Measurements from ENCODE around the gene HIVEP3.

Gene HIVEP3

DNA sequence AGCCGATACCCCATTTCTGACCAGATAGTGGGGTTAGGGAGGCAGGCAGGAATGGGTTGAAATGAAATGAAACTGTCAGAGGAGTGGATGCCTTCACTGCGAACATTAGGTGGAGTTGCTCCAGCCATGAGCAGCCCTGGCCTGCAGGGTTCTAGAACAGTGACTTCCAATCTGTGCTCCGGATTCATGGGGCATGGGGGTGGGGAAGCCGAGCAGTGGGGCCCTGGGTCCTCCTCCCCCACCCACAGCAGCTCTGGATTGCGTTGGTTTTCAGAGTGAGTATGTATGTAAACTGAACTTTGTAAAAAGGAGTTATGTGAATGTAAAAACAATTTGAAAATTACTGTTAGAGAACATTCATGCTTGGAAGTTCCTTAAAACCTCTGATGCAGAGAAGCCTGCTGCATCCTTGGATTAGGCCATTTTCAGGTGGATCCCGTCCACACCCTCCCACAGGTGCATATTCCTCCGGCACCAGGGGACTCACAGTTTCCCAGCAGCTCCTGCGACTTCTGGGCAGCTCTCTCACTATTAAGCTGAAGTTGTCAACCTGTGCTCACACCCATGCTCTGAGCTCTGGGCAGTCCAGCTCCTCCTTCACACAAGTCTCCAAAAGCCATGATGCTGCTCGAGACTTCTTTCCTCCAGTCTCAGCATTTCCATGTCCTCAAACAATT, 379.8 kb downstream of the HIVEP3 start:
- no peak for DNase-seq

DNA sequence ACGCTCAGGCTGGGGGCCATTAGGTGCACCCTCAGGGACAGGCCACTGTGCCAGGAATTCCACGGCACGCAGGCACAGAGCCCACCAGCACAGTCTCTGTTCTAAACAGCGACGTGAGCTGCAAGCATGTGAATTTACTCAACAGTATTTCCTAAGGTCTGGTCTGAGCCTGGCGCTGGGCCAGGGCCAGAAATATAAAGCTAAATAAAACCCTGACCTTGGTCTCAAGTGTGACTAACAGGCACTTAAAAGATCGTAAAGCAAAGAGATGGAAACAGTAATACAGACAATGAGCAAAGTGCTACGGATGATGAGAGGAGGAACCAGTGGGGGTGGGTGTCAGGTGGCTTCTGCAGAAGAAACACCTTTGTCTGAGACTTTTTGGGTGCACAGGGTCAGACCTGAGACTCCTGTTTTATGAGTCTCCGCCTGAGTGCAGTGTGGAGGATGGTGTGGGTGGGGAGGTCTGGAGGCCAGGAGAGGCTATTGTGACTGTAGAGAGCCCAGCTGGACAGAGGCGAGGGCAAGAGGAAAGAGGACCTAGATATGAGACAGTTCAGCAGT, 380.9 kb downstream of the HIVEP3 start:
- no peak for DNase-seq

DNA sequence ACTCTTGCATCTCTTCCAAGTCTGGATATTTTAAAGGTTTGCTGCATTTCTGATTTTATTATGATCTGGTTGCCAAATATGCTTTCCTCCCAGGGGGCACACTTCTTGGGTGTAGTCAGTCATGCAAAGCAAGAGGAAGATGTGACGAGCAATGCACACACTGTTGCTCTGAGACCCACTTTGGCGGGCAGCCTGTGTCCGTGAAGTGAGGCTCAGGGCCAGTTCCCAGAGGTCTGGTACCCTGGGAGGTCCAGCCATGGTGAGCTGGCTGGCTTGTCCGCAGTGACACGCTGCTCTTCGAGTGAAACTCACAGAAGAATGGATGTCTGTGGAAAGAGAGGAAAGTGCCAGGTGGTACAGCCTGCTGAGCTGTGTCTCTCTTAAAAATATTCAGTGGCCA, 381.5 kb downstream of the HIVEP3 start:
- DNase-seq: no peak

DNA sequence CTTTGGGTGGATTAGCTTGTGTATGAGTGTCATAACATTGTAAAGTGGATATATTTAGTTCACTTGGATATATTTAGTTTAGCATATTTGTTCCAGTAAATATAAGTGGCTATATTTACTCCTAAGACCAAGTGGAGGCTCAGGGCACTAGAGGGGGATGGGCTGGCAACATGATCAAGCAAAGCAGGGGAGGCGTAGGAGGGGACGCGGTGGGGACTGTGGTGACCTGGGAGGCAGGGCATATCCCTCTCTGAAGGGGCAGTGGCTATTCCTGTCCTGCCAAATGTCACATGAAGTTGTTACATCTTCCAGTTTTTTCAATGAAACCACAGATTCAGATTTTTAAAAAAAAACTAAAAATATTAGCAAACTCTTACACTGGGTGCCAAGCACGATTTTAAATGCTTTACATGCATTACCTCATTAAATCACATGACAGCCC, 382.3 kb downstream of the HIVEP3 start:
- no peak for DNase-seq

DNA sequence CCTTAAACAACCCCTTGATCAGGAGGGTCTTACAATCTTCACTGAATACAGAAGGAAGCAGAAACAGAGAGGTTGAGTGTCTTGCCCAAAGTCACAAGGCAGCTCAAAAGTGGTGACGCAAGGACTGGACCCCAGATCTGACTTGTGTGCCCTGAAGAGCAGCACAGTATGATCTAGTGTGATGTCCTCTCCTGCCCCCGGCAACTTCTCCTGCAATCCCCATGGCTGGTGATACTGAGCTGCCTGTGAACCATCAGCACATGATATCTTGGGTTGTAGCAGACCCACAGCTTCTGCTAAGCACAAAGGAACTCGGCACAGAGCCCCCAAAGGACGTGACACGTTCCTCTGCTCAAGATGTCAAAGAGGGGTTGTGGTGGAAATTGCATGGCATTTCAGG, 383.0 kb downstream of the HIVEP3 start:
- no peak for DNase-seq

DNA sequence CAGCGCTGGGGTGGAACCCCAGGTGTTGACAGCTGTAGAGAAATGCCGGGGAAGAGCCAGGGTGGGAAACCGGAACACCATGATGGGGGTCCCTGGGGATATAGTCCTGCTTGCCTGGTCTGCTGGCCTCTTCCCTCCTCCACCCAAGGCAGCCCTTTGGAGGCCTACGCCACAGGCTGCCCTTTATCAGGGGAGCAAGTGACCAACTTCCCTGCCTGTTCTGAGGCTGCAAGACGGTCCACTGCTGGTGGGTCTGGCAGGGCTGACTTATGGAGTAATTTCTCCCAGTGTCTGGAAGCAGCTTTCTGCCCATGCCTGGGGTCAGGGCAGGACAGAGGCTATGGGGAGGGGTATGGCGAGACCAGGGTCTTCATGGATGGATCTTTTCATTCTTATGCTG, 383.4 kb downstream of the HIVEP3 start:
- DNase-seq: no peak

DNA sequence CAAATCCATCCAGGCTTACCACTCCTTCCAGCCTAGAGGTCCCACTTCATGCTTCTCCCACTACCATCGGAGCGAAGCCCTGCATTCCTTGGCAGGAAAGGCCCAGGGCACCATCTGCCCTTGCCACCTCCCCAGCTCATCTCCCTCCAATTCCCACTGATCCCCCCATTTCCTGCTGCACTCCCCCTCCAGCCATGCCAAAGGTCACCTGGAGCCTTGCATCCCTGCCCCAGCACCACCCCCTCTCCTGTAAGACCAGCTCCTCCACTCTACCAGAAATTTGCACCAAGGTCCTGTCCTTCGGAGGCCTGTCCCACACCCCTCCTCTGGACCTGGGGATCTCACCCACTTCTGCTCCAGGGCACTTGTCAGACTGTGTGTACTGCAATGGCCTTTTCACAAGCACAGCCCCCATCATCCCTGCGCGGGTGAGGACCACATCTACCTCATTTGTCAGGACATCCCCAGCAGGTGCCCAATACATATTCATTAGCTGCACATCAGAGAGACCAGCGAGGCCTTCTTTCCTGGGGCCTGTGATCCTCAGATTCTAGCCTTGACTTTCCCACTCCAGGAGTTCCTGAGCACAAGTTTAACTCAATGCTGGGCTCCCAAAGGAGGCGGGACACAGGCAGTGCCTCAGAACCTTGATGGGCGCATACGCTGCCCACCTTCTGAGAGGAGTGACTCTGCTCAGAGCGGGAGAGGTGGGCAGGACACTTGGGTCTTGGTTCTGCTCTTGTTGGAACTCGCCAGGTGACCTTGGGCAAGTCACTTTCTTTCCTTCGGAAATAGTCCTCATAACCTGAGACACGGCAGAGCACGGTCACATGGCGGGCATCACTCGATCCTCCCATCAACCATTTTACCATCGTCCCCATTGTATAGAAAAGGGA, 384.3 kb downstream of the HIVEP3 start:
- DNase-seq: no peak

DNA sequence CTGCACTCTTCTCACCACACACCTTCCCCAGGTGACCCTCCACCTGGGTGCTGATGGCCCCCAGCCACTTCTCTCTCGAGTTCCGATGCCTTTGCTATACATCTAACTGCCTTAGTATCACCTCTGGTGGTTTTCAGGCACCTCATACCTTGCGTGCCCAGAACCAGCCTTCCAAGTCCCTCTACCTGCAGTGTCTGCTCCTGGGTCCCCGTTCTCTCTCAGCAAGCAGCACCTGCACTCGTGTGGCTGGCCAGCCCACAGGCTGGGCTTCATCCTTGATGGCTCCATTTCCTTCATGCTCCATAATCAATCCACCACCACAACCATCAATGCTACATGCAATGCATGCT, 385.0 kb downstream of the HIVEP3 start:
- no peak for DNase-seq

DNA sequence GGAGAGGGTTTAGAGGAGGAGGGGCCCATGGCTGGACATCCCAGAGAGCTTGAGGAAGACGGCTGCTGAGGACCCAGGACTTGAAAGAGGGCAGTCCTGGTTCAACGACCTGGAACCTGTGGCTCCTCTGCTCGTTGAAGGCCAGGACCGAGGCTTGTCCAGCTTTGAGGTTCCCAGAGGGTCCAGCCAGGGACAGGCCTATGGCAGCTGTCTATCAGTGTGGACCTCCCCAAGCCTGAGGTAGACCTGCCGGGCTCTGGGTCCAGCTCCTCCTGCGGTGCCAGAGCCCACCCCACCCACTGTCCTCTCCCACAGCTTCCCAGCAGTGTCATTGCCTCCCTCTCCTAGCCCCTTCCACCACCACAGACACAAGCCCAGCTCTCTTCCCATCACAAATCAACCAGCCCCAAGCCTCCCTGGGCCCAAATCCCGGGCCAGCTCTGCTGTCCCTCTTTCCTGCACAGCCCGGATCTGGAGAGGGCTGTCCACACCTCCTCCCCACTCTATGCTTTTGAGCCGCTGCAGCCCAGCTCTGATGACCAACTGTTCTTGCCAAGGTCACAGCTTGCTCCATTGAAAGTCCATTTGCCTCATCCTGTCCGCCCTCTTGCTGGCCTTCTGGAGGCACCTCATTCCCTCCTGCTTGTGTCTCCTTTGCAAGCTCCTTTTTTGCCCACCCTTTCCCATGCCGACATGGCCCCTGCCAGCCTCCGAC, 385.5 kb downstream of the HIVEP3 start:
- DNase-seq: no peak

DNA sequence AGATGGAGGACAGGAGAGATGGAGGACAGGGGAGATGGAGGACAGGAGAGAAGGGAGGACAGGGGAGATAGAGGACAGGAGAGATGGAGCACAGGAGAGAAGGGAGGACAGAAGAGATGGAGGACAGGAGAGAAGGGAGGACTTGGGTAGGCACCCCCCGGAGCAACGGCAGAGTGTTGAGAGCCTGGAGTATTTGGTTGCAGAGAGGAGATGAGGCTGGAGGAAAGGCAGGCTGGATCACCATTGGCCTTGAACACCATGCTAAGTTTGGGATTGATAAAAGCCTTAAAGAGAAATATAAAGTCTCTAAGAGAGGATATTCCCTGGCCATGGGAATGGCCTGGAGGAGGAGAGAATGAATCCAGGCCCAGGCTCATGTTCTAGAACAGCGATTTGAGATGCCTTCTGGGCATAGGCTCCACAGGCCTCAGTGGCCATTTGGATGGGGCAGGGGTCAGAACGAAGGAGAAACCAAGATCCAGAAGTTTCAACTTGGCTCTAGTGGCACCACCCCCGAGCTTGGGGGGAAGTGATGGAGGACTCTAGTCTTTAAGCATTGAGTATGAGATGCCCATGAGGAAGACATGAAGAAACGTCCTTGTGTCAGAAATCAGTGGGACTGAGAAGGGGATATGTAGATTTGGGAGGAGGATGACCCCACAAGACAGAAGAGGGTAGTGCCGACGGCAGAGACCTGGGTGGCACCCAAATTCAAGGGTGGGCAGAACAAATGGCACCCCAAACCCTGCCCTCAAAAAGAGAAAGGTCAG, 386.3 kb downstream of the HIVEP3 start:
- DNase-seq: no peak

DNA sequence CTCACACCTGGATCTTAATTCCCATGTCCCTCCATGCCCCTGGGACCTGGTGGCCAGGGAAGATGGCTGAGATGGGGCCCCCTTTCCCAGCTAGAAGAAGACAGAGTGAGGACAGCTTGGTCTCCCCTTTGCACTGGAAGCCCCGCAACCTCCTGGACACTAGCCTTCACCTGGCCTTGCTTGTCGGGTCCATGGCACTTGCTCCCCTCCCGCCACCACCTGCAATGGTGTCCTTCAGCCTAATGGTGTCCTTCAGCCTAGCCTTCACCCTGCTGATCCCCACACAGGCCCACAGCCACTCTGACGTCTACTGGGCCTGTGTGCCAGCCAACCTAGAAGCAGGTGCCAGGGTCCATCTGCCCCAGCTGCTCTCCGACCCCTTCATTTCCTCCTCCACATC, 388.3 kb downstream of the HIVEP3 start:
- DNase-seq: no peak

DNA sequence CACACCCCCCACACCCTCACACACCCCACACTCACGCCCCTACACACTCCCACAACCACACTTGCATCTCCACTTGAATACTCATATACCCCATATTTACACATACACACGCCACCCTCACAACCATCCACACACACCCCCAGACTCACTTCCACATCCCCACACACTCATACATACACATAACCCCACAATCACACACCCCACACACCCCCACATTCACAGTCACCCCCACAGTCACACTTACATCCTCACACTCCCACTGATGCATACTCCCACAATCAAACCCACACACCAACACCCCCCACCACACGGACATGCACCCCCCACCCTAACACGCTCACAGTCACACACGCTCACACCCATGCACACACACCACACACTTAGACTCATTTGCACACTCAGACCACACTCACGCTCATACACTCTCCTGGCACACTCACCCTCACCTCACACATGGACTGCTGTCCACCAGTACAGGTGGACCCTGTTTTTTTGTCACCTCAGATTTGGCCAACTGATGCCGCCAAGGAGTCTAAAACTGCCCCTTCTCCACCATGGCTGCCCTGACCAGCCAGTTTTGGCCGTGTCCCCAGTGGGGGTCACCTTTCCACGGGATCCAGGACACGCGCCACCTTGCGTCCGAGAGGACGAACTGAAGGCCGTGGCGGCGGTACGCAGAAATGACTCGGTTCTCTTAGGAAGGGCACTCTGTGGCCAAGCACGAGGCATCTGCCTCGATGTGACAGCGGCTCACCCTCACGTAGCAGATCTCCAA, 388.9 kb downstream of the HIVEP3 start:
- no peak for DNase-seq

DNA sequence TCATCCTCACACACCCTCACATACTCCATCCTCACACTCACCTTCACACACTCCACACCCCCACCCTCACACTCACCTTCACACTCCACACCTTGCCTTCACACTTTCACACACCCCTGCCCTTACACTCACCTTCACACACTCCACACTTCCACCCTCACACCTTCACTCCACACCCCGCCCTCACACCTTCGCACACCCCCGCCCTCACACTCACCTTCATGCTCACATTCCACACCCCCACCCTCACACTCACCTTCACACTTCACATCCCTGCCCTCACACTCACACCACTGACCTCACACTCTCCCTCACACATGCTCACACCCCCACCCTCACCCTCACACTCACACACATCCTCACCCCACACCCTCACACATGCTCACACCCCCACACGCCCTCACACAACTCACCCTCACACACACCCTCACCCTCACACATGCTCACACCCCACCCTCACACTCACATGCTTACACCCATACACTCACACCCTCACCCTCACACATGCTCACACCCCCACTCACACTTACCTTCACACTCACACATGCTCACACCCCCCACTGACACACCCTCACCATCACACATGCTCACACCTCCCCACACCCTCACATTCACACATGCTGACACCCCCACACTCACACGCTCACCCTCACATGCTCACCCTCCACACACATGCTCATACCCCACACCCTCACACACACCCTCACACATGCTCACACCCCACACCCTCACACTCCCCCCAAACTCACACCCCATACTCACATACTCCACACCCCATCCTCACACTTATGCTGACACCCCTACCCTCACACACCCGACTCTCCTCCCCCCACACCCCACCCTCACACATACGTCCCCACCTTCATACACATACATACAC, 389.8 kb downstream of the HIVEP3 start:
- DNase-seq: no peak

DNA sequence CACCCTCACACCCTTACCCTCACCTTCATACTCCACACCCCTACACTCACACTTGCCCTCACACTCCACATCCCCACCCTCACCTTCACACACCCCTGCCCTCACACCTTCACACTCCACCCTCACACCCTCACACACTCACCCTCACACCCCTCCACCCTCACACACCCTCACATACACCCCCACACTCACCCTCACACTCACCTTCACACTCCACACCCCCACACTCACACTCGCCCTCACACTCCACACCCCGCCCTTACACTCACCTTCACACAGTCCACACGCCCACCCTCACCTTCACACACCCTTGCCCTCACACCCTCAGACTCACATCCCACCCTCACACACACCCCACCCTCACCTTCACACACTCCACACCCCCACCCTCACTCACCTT, 390.6 kb downstream of the HIVEP3 start:
- no peak for DNase-seq

DNA sequence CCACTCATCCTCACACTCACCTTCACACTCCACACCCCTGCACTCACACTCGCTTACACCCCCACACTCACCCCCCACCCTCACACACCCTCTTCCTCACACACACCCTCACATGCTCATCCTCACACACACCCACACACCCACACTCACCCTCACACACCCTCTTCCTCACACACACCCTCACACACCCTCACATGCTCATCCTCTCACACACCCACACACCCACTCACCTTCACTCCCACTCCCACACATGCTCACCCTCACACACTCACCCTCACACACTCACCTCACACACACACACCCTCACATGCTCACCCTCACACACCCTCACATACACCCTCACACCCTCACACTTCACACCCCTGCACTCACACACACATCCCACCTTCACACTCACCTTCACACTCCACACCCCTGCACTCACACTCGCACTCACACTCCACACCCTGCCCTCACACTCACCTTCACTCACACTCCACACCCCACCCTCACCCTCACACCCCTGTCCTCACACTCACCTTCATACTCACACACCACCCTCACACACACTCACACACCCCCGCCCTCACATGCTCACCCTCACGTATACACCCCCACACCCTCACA, 391.7 kb downstream of the HIVEP3 start:
- no peak for DNase-seq

DNA sequence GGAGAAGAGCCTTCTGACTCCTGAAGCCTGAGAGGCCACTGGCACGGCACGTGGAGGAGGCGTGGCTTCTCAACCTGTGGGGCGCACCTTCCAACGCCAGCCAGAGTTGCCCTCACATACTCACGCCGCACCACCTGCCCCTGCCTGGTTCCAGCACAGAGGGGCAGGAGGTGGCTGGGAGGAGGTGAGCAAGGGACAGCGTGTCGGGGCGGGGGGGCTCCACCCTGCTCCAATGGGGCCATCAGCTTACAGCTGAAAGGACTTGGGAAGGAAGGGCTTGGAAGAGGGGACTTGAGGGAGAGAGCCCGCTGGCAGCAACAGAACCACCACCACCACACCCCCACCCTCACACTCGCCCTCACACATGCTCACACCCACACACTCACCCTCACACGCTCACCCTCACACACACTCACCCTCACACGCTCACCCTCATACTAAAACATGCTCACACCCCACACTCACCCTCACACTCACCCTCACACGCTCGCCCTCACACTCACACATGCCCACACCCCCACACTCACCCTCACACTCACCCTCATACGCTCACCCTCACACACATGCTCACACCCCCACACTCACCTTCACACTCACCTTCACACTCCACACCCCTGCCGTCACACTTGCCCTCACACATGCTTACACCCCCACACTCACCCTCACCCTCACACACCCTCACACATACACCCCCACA, 392.7 kb downstream of the HIVEP3 start:
- DNase-seq: no peak

DNA sequence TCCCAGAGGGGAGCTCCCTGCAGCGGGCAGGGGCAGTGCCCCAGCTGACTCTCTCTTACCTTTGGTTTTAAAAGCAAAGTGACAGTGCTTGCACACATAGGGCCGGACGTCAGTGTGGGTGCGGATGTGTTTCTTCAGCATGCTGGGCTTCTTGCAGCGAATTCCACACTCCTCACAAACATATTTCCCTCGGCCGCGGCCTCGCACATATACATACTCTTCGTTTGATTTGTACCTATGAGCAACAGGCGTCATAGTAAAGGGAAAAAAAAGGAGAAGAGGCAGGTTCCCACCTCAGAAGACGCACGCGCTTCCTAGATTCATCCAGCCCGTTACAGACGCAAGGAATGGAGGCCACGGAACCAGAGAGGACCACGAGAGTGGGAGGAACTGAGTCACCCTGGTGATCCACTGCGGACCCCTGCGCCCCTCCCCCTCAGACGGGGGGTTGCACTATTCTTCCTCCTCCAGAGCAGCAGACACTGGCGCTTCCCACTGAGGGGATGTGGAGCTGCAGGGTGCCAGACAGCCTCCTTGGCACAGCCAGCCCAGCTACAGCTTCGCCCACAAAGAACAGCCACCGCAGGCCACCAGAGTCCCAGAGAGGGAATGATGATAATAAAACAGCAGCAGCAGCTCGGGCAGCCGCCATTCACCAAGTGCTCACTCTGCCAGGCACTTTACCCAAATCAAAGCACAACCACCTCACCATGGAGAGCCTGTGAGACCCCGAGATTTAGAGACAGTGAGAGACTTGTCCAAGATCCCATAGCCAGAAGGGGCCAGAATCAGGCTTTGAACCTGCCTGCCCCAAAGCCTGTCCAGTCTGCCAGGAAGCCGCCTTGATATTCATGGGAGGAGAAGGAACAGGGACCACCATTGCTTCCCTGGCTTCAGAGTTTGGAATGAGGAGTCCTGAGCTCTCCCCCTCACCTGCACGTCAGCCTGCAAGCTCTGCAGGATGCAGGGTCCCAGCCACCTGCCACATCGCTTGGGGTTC, 393.7 kb downstream of the HIVEP3 start:
- DNase-seq: no peak

DNA sequence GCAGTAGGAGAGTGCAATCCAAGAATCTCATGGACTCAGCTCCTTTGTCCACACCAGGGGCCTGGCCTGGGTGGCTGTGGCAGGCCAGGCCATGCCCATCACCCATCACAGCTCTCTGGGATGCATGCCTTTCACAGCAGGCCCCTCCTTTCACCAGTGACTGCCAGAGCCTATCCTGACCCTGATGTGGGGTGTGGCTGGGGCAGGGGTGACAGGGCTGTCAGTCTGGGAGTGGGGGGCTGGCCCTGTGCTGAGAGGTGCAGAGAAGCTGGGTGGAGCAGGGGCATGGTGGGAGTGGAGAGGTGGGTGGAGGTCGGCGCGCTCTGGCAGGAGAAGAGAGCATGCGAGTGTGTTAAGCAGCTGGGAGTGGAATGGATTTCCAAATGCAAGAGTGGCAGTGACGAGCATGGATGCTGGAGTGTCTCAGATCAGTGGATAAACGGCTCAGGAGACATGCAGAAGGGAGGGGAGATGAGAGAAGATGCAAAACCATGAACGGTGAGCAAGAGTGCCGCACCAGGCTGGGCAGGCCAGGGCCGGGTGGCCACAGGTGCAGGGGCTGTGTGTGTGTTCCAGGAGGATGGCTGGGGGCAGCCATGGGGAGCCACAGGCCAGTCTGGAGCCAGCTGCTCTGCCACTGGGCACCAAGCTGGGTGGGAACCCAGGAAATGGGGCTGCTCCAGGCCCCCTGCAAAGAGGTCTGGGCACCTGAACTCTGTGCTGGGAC, 394.6 kb downstream of the HIVEP3 start:
- no peak for DNase-seq
